ENCODE data around the gene SLX9.
"Not testable (repeated sequence)": the region's sequence is repeated elsewhere in the genome, so short reads cannot be mapped to it uniquely, and the experiment has no call there.

Gene SLX9

DNA sequence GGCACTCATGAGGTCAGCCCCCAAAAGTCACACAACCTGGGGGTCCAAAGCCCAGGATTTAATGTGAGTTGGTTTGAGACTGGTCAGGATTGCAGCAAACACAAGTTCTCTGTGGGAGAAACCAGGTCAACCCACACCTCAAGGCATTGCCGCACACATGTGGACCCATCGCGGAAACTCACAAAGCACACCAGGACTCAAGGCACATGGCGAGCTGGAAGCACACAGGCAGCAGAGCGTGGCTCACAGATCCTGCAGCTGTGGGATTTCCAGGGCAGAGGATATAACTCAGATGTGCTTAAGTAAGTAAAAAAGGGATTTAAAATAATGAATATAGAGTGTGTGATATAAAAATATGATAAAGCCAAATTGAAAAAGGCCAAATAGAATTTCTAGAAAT lies 82.9 kb downstream of the SLX9 start:
- no peak for DNase-seq

DNA sequence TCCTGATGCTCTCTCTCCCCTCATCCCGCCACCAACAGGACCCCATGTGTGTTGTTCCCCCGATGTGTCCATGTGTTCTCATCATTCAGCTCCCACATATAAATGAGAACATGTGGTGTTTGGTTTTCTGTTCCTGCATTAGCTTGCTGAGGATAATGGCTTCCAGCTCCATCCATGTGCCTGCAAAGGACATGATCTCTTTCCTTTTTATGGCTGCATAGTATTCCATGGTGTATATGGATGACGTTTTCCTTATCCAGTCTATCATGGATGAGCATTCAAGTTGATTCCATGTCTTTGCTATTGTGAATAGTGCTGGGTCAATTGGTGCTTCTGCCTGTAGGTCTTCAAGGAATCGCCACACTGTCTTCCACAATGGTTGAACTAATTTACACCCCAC lies 84.7 kb downstream of the SLX9 start:
- not testable (repeated sequence) for DNase-seq

DNA sequence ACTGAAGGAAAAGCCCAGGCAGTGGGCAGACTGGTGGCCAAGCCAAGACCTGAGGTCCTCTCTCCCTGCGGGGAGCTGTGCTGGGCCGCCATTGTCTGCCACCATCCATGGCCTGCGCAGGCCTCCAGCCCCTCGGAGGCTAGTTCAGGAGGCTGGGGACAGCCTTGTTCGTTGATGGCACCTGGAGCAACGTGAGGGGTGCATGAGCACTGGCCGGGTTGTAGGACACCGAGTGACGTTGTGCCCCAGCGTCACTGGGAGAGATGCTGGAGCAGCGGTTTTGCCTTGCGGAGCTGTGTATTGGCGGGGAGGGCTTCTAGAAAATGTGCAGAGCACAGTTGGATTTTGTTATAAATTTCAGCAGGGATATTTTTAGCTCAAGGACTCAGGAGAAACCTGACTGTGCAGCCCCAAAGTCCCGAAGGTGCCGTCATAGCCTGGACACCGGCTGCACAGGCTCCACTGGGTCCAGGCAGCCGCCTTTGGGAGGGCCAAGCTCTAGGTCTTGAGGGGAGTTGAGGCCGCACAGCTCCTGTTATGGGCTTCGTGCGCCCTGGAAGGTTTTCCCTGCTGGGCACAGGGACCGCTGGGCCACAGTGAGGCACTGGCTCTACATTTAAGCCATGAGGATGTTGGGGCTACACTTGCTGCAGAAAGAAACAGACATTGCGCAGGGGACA lies 86.4 kb downstream of the SLX9 start:
- no peak for DNase-seq
